OCI-LY7 (cell line): ENCODE data around the gene MCM7. TPM values are rescaled to one million over a fixed set of nuclear protein-coding genes. Genes with fewer than 3 reads are reported as not detected.

Experiments
- BruUV-seq: library from RNA; stranded (reverse); fragments of 400-500 nt; replicated peaks from 2 replicates; lab custom pipeline; 2021; lab: Mats Ljungman, UMichigan
- CTCF ChIA-PET: fragments of 300-600 bp; sonication (Branson Sonifier 250); formaldehyde crosslinking; loops from one replicate; lab custom pipeline; 2022; ENCODE audit warnings: antibody characterized with exemption; ENCODE audit not compliant: unreplicated experiment; lab: Charles Lee
- POLR2A ChIA-PET: fragments of 300-600 bp; sonication (Branson Sonifier 250); formaldehyde crosslinking; loops from one replicate; lab custom pipeline; 2022; ENCODE audit warnings: antibody characterized with exemption; lab: Charles Lee
- DNase-seq: peaks from one replicate; pipeline ENCODE4 v3.0.0-alpha.2; 2015; ENCODE audit warnings: low spot score
- H2AFZ ChIP-seq: fragments of 200-600 bp; sonication (generic), shearing (Covaris generic); 2 replicates; pipeline ENCODE4 v1.6.1; 2014; ENCODE audit warnings: mild to moderate bottlenecking, antibody characterized with exemption, low read length, moderate library complexity
- H3K27ac ChIP-seq: fragments of 200-600 bp; sonication (generic); 2 replicates; pipeline ENCODE4 v1.5.1; 2014; ENCODE audit warnings: mixed run types, low read depth, mild to moderate bottlenecking, moderate library complexity, low read length, inconsistent platforms; ENCODE audit not compliant: poor library complexity, severe bottlenecking
- H3K36me3 ChIP-seq: fragments of 200-600 bp; sonication (generic); 2 replicates; pipeline ENCODE4 v1.6.1; 2014; ENCODE audit warnings: mild to moderate bottlenecking, antibody characterized with exemption, low read length, moderate library complexity, mixed read lengths; ENCODE audit not compliant: insufficient read depth
- H3K4me1 ChIP-seq: fragments of 200-600 bp; sonication (generic); 2 replicates; pipeline ENCODE4 v1.5.1; 2014; ENCODE audit warnings: mild to moderate bottlenecking, low read length; ENCODE audit not compliant: insufficient read depth, poor library complexity, severe bottlenecking
- H3K4me2 ChIP-seq: fragments of 200-600 bp; sonication (generic); 2 replicates; pipeline ENCODE4 v1.6.1; 2014; ENCODE audit warnings: mild to moderate bottlenecking, low read length
- H3K4me3 ChIP-seq: fragments of 200-600 bp; sonication (generic); 2 replicates; pipeline ENCODE4 v1.5.1; 2014; ENCODE audit warnings: mild to moderate bottlenecking, low read depth, low read length; ENCODE audit not compliant: poor library complexity, severe bottlenecking
- H3K79me2 ChIP-seq: fragments of 200-600 bp; sonication (generic); 2 replicates; pipeline ENCODE4 v1.6.1; 2016; ENCODE audit warnings: low read depth, mild to moderate bottlenecking, low read length, moderate library complexity, mixed read lengths; ENCODE audit not compliant: insufficient read depth
- H3K9me2 ChIP-seq: fragments of 200-600 bp; sonication (generic); 2 replicates; pipeline ENCODE4 v1.6.1; 2016; ENCODE audit warnings: mild to moderate bottlenecking, low read length, mixed read lengths; ENCODE audit not compliant: insufficient read depth
- H3K9me3 ChIP-seq: fragments of 200-600 bp; sonication (generic); 2 replicates; pipeline ENCODE4 v1.6.1; 2014; ENCODE audit warnings: mild to moderate bottlenecking, mixed run types, low read length, mixed read lengths
- H4K20me1 ChIP-seq: fragments of 200-600 bp; sonication (generic); 2 replicates; pipeline ENCODE4 v1.6.1; 2014; ENCODE audit warnings: mild to moderate bottlenecking, antibody characterized with exemption, low read length, moderate library complexity, mixed read lengths; ENCODE audit not compliant: insufficient read depth
- CTCF ChIP-seq: fragments of 200-600 bp; sonication (generic); conservative IDR thresholded peaks from 2 replicates; pipeline ENCODE4 v1.5.1; 2014; ENCODE audit warnings: mild to moderate bottlenecking, antibody characterized with exemption, low read length, moderate library complexity, mixed read lengths
- EZH2phosphoT487 ChIP-seq: fragments of 200-600 bp; sonication (generic); IDR thresholded peaks from 2 replicates; pipeline ENCODE4 v1.6.1; 2018; ENCODE audit warnings: low read depth, borderline replicate concordance, mild to moderate bottlenecking, mixed run types, antibody characterized with exemption, low read length, moderate library complexity, mixed read lengths
- intact Hi-C: fragments of 100-400 bp; cut with micrococcal nuclease; formaldehyde crosslinking; loops from one replicate; pipeline ENCODE4 v1.10.0; 2022; ENCODE audit not compliant: unreplicated experiment
- total RNA-seq, 2 experiments: library from RNA; depleted of rRNA in 1 of 2; stranded (reverse); fragments of >200 nt in 1 of 2; shearing (Covaris generic) in 1 of 2; gene quantifications; 2 replicates each; pipeline ENCODE4 v1.2.3, GENCODE V29; 2014 to 2022

MCM7 gene
- total RNA-seq, 2 experiments from 2014 or later, result 423 to 424 TPM

- H4K20me1 ChIP-seq, result no peaks in the 10 kb centered on the region
- intact Hi-C loops, result no loop called here
- H3K36me3 ChIP-seq, result no peaks in the 10 kb centered on the region
- H3K79me2 ChIP-seq, result no peaks in the 10 kb centered on the region
- H3K4me1 ChIP-seq, result peaks cover 35% of the 10 kb centered on the region
- no peaks in the 10 kb centered on the region for H3K9me3 ChIP-seq
- TF ChIP-seq CTCF, result no peak
- TF ChIP-seq EZH2phosphoT487, result no peak
- no peak for DNase-seq
- H3K27ac ChIP-seq, result no peak overlapping the region
- no TSS peak for BruUV-seq
- H2AFZ ChIP-seq, result no peak overlapping the region; the same call in 1 of the 2 replicates
- CTCF ChIA-PET, result no interaction called here
- no peak overlapping the region for H3K4me3 ChIP-seq
- H3K4me2 ChIP-seq, result no peak overlapping the region
- POLR2A ChIA-PET, result interaction anchor here (0.7 to 1.3 kb wide), 6 partner anchors 14 to 243 kb away, joined by 3 to 7 read pairs (median 3); partner anchors contain the start of genes AP4M1 and MCM7
- no peaks in the 10 kb centered on the region for H3K9me2 ChIP-seq
These were observed 41.3 kb upstream of the MCM7 start for GRCh38 chr7:100142461-100142860.

- Histone ChIP-seq H3K79me2 (no peaks in the 10 kb centered on the region), H3K27ac (no peak overlapping the region), H3K36me3 (no peaks in the 10 kb centered on the region), H4K20me1 (no peaks in the 10 kb centered on the region), H3K4me1 (peaks cover 38% of the 10 kb centered on the region), H3K4me3 (no peak overlapping the region), H3K4me2 (peak overlapping the region; percentile 8; the same call in 1 of the 2 replicates), H3K9me2 (no peaks in the 10 kb centered on the region), H2AFZ (peak overlapping the region; percentile 72), H3K9me3 (no peaks in the 10 kb centered on the region)
- POLR2A ChIA-PET, result interaction anchor here (1.0 to 1.8 kb wide), 5 partner anchors 13 to 61 kb away, joined by 3 to 7 read pairs (median 4); partner anchors contain the start of genes AP4M1 and MCM7
- DNase-seq, result no peak
- TF ChIP-seq EZH2phosphoT487 (no peak), CTCF (no peak)
- BruUV-seq, result no TSS peak
- intact Hi-C loops, result no loop called here
- CTCF ChIA-PET, result no interaction called here
These were observed 40.4 kb upstream of the MCM7 start for GRCh38 chr7:100141555-100141949.
